ENCODE measurements around the gene SUPT3H.
A peak's percentile ranks its signal among the peaks of the same experiment; 100 is the strongest.

SUPT3H gene

GRCh38 chr6:44932651-44933091, 445.1 kb downstream of the SUPT3H start:
- H3K27ac ChIP-seq: no peak overlapping the region
- TF ChIP-seq CTCF (conservative IDR thresholded peaks at IDR 0.05): no peak

- H3K27ac ChIP-seq: no peak overlapping the region
- TF ChIP-seq CTCF (conservative IDR thresholded peaks at IDR 0.05): no peak
Observed at GRCh38 chr6:44931385-44931784, 446.3 kb downstream of the SUPT3H start.

- H3K27ac ChIP-seq: no peak overlapping the region; the same call in 1 of the 2 replicates
- no peak for TF ChIP-seq CTCF (conservative IDR thresholded peaks at IDR 0.05)
Observed at GRCh38 chr6:44926556-44926955, 451.2 kb downstream of the SUPT3H start.

- no peak for TF ChIP-seq CTCF (conservative IDR thresholded peaks at IDR 0.05)
- H3K27ac ChIP-seq: peak overlapping the region; percentile 44; the same call in 1 of the 2 replicates
Observed at GRCh38 chr6:44925100-44925739, 452.5 kb downstream of the SUPT3H start.

GRCh38 chr6:44923444-44923843, 454.3 kb downstream of the SUPT3H start:
- no peak overlapping the region for H3K27ac ChIP-seq
- TF ChIP-seq CTCF (conservative IDR thresholded peaks at IDR 0.05): no peak

- peak; percentile 59; the same call in 1 of the 2 replicates for TF ChIP-seq CTCF (conservative IDR thresholded peaks at IDR 0.05)
- no peak overlapping the region for H3K27ac ChIP-seq
Observed at GRCh38 chr6:44921798-44922197, 455.9 kb downstream of the SUPT3H start.

- TF ChIP-seq CTCF (conservative IDR thresholded peaks at IDR 0.05): no peak
- H3K27ac ChIP-seq: no peak overlapping the region
Observed at GRCh38 chr6:44920952-44921491, 456.7 kb downstream of the SUPT3H start.

Measured in VCaP (cell line).